GM20000 (cell line): ENCODE measurements around the gene CTSA.

Experiments used
- DNase-seq: peaks from one replicate; pipeline ENCODE4 v3.0.0; 2012; ENCODE audit warnings: low spot score
- TF ChIP-seq, protein P1 (sequence below): IDR thresholded peaks from 2 replicates; pipeline ENCODE4 v1.5.1; 2012; ENCODE audit warnings: mild to moderate bottlenecking, control low read depth; ENCODE audit errors: extremely low read depth, missing control alignments

CTSA gene

DNA sequence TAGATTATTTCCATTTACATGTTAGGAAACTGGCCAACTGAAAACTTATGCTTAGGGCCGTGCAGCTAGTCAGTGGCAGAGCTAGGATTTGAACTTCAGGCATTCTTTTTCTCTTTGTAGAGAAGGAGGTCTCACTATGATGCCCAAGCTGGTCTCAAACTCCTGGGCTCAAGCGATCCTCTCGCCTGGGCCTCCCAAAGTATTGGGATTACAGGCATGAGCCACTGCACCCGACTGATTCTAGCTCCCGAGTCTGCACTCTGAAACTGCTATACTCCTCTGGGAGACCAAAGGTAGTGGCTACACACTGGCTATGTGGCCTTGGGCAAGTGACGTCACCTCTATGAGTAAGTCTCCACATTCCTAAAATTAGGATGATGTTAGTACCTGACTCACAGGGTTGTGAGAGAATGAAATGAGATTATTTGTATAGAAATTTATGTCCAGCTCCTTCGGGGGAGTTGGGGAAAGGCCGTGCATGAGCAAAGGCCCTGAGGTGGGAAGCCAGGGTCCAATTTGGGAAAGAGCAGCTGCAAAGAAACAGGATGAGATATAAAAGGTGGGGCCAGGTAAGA, 14.5 kb downstream of the CTSA start:
- no peak for DNase-seq
- TF ChIP-seq, protein P1, sequence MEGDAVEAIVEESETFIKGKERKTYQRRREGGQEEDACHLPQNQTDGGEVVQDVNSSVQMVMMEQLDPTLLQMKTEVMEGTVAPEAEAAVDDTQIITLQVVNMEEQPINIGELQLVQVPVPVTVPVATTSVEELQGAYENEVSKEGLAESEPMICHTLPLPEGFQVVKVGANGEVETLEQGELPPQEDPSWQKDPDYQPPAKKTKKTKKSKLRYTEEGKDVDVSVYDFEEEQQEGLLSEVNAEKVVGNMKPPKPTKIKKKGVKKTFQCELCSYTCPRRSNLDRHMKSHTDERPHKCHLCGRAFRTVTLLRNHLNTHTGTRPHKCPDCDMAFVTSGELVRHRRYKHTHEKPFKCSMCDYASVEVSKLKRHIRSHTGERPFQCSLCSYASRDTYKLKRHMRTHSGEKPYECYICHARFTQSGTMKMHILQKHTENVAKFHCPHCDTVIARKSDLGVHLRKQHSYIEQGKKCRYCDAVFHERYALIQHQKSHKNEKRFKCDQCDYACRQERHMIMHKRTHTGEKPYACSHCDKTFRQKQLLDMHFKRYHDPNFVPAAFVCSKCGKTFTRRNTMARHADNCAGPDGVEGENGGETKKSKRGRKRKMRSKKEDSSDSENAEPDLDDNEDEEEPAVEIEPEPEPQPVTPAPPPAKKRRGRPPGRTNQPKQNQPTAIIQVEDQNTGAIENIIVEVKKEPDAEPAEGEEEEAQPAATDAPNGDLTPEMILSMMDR: no peak

DNA sequence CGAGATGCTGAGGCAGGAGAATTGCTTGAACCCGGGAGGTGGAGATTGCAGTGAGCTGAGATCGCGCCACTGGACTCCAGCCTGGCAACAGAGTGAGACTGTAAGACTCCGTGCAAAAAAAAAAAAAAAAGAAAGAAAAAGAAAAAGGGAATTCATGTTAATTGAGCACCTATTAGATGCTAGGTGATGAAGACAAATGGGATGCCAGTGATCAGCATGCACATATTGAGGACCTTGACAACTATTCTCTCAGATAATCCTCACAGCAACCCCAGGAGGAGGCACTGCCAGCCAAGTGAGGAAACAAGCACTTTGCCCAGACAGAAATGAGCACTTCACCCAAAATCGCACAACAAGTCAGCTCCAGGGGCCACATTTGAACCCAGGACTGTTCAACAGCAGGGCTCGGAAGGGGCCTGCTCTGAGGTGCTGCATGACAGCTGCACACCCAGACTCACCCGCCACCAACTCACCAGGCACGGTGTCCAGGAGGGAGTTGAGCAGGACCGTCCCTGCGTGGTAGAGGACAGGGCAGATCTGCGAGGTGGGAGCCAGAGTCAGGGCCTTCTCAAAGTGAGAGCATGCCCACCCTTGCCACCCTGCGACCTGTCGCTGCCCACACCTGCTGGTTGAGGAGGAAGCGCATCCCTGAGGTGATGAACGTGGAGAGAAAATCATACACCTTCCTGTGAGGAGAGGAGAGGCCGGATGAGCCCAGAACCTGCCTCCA, 16.2 kb downstream of the CTSA start:
- TF ChIP-seq, protein P1: no peak
- DNase-seq: no peak

DNA sequence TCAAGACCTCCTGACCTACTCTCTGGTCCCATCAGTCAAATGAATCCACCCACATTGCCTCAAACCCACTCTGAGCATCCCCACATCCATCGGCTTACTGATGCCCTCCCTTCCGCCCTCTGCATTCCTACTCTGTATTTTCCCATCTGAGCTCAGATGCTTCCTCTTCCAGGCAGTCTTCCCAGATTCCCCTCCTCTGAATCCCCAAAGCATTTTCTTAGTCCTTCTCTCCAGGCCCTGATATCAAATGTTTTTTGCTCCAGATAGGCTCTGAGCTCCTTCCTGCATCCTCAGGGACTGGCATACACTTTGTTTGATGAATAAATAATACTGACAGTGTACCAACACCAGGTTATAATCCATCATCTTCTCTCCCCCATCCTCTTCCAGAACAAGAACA, 16.9 kb downstream of the CTSA start:
- TF ChIP-seq, protein P1: no peak
- no peak for DNase-seq

DNA sequence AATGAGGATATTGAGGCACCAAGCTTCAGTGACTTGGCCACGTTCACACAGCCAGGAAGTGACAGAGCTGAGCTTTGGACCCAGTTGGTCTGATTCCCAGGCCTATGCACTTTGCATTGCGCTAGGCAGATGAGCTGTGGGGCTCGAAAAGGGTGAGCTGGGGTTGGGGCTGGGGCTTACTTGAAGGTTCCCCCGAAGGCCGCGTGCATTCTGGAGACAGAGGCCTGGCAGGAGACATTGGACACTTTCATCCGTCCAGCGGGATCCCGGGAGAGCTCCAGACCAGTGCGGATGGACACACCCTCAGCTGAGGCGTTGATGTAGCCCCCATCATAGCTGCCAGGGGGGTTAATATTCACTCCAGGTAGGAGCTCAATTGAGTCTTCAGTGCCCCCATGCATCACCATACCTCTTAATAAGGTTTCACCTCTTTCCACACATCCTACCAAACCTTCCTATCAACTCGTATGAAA, 18.2 kb downstream of the CTSA start:
- no peak for DNase-seq
- TF ChIP-seq, protein P1: no peak

DNA sequence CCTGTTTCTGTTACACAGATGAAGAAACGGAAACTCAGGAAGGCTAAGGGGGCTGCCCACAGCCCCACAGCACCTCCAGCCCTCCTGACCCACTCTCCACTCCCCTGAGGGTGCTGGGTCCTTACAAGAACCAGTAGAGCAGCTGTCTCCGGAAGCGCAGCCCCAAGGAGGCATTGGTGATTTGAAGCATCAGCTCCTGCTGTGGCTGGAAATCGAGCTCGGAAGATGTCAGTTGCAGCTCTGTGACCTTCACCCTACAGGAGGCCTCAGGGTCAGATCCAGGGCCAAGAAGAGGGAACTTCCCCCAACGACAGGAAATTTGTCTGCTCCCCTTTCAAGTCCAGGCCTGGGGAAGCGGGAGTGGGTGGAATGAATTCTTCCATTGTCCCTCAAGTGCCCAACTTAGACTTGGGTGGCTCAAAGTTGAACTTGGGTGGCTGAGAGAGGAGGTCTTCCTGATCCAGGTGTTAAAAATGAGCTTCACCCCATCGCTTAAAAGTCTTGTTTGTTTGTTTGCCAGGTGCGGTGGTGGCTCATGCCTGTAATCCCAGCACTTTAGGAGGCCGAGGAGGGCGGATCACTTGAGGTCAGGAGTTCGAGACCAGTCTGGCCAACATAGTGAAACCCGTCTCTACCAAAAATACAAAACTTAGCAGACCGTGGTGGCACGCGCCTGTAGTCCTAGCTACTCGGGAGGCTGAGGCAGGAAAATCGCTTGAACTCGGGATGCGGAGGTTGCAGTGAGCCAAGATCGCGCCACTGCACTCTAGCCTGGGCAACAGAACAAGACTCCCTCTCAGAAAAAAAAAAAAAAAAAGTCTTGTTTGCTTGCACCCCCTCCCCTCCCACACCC, 18.9 kb downstream of the CTSA start:
- no peak for DNase-seq
- TF ChIP-seq, protein P1: no peak

DNA sequence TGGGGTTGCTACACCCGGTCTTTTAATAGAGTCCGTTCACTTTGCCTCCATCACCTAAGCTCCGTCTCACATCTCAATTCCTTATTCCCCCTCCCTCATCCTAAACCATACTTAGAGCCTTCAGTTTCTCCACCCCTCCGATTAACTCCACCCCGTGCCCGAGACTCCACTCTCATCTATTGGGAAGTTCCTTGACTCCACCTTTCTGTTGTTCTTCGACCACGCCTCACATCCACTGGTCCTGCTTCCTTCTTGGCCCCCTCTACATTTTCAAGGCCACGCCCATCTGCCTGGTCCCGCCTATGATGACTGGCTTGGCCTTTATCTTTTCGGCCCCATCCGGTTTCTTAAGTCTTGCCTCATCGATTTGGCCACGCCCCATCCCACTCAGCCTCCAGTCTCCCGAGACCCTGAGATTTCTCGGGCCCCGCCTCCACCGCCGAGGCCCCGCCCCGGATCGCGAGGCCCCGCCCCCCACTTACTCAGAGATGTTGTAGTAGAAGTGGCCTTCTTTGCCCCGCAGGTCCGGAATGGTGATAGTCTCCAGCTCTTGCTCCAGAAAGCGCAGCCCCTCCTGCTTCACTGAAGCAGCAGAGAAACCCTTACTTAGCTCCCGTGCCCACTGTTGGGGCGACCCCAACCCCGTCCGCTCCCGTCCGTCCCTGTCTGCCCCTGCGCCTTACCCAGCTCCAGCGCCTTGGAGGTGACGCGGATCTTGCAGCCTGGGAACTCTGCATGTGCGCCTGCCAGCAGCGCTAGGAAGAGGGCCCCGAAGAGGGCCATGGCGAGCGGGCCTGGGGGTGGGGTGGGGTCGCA, 19.7 kb downstream of the CTSA start:
- TF ChIP-seq, protein P1: no peak
- peak; percentile 98 for DNase-seq
